GM21390 (cell line): Measurements from ENCODE around the gene SCLT1.

Source experiments
- ATAC-seq: cut with Tn5 transposase; IDR thresholded peaks from one replicate; pipeline ENCODE4 v1.9.1; 2021; ENCODE audit not compliant: unreplicated experiment

The SCLT1 gene

DNA sequence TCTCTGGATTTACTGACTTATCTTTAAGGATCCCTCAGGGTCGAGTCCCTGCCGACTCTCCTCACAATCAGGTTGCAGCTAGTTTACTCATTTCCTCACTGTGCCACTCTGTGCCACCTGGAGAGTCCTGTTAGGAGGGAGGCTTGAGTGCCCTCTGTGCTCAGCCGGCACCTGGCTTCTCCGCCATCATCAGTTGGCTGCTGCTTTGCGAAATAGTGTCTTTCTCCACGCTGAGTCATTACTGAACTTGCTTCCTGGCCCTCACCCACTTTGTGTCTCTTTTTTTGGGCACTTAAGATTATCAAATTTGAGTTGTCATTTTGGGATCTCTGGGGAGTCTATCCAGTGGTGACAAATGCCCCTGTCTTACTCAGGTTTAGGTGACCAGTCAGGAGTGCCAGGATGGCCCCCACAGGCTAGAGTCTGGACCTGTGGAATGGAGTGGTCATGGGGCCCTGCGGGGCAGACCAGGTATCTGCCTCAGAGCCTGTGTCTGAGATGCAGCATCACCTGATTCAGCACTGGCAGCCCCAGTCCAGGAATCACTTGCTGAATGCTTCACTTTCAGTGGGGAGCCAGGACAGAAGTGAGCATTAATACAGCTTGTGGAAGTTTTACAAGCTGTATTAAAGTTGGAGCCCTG, 246.1 kb downstream of the SCLT1 start:
- no peak for ATAC-seq

DNA sequence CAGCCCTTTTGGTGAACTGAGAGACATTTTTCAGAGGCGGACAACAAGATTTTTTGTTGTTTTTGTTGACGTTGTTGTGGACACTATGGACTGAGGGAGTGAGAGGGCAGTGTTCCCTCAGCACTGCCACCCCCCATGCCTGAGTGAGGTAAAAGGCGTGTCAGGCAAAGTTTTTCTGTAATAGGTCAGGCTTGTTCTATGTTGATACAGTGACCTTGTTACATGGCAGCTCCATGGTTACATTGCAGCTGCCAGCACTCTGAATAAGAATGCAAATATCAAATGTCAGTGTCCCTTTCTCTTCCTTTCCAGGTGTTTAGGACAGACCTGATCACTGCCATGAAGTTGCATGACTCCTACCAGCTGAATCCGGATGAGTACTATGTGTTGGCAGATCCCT, 247.3 kb downstream of the SCLT1 start:
- no peak for ATAC-seq

DNA sequence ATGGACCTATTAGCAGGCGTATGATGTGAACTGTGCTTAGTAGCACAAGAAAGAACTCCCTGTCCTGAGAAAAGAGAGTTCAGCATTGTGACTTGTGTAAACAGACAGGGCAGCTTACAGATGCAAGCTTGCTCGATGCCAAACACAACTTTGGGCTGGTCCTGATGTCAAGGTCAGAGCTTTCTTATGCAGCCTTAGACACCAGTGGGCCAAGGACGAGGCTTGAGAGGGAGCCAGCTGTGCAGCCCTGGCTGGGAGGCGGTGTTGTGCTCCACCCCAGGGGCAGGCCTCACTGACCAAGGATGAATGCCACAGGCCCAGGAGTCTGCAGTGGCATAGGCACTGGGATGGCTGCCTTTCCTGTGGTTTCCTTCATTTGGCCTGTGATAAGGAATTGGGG, 248.4 kb downstream of the SCLT1 start:
- ATAC-seq = no peak

DNA sequence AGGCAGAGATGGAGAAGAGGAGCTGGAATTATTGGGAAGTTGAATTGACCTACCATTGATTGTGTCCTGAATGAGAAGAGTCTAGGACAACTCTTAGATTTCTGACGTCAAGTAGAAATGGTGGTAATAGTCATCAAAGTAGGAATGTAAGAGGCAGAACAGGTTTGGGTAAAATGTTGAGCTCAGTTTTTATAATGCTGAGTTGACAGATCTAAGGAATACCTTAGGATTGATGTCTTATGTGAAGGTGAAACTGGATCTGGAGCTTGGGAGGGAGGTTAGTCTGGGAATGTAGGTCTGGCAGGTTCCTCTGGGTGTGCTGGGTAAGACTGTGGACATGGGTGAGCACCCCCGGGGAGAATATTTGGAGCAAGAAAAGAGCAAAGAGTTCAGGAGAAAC, 251.9 kb downstream of the SCLT1 start:
- ATAC-seq = no peak

DNA sequence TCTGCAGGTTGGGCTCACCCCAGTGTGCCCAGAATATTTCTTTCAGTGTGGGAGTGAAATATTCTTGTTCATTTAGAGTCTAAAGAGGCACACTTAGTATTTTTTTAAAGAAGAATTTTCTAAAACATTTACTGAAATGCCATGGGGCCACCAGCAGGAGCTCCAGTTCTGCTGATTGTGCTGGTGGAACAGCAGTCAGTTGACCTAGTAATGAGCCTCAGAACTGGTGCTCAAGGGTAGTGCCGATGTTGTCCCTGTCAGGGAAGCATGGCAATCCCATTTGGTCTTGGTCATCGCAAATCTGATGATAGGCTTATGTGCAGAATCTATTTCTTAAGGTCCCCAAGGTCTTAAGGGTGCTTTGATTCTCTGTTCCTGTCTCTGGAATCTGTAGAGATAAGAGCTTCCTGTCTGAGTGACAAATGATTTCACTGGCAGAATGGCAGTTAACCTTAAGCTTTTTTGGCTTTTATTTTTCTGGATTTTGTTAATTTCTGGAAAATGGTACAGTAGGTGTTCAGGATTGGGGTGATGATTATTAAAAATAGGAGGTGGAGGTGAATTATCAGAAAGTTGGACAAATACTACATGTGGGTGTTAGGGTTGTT, 252.5 kb downstream of the SCLT1 start:
- no peak for ATAC-seq

DNA sequence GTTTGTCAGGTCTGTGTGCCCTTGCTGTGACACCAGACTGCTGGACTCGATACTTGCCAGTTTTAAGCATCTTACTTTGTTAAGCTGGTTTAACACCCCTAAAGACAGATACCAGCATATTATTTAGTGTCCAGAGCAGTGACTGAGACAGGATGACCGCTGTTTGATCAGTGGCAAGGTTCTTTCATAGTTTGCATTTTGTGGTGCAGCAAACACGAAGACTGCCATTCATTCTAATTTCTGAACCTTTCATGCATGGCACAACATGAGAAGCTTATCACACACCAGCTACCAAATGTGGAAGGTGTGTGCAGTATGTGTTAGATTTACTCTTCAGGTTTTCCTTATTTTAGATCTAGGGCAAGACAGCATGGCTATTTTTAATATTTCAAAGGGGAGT, 255.7 kb downstream of the SCLT1 start:
- no peak for ATAC-seq

DNA sequence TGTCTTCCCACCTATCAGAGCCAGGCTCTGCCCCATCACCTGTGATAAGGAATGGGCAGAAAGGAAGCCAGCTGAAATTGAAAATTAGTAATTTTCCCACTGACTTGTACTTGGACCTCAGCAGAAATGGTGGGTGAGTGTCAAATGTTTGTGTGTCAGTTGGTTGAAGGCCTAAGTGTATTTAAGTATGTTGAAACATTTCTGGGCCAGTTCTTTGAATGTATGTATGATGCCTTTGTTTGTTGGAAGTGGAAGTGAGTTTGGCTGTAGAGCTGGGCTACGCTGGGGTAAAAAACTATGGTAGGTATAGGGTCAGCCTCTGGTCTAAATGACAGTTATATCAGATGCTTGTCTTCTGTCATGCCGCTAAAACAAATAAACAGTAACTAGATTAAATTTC, 256.1 kb downstream of the SCLT1 start:
- ATAC-seq = no peak

DNA sequence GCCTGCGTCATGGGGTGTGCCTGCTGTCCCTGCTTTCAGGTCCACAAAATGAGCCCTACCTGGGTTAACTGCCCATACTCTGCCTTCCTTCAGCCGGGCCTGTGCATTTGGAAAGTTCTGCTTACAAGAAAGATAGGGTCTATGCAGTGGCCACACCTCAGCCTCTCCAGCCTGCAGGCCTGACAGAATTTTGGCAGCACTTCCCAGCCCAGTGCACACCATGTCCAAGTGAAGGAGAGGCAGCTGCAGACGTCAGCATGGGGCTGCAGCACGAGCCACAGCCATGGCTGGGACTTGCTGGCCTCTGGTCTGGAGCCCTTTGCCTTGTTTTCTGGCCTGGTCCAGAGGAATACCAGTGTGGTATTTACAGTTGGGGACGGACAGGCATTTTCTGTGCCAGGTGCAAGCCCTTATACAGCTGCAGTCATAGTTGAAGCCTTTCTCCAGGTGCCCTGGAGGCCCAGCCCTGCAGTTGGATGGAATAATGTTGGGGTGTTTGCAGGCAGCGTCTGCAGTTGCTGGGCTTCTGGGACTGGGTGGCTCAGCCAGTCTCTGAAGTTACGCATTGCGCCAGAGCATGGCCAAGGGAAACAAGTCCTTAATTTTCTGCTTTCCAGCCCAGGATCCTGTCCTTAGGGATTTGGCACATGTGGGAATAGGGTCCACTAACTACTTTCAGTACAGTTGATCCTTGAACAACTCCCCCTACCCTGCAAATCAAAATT, 257.7 kb downstream of the SCLT1 start:
- ATAC-seq = no peak
